CD4-positive, alpha-beta T cell treated with Interleukin-15 for 4 hours (primary cell): ENCODE measurements around the gene AMIGO2.

Experiments
- DNase-seq: peaks from one replicate; pipeline ENCODE4 v3.0.0-alpha.2; 2020; ENCODE audit warnings: low spot score

AMIGO2 gene

GRCh38 chr12:47033789-47034555, 45.8 kb downstream of the AMIGO2 start:
- DNase-seq, result no peak

- no peak for DNase-seq
Measured at GRCh38 chr12:47033081-47033480, 46.7 kb downstream of the AMIGO2 start.

- peak; percentile 67 for DNase-seq
Measured at GRCh38 chr12:47032644-47033043, 47.1 kb downstream of the AMIGO2 start.

GRCh38 chr12:47029903-47030302, 49.9 kb downstream of the AMIGO2 start:
- no peak for DNase-seq

DNA sequence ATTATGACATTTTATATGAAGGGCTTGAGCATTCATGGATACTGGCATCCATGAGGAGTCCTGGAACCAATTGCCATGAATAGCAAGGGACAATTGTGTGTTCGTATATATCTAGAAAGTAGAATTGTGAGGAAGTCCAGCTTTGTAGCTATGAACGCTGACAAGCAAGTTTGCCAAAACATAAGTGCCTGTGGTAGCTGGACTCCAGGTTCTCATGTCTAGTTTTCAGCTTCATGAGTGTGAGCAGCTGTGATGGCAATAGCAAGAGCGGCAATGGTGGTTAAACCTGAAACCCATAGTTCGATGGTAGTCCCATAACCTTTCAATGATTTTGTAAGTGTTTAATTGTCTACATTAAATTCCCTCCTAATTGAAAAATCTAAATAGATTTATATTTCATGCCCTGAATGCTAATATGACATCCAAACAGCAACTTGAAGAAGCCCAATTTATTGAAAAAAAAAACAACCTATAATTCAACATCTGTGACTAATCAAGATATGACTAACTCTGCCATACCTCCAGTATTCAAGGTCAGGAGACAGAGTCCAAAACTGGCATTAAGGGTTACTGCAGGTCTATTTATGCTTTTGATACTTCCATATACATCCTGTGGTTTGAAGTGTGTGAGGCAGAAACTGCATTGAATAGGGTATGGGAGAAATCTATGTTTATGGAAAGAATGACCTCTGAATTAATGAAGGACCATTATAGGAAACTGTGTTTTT, 50.6 kb downstream of the AMIGO2 start:
- no peak for DNase-seq

- no peak for DNase-seq
Measured at GRCh38 chr12:47028186-47028585, 51.6 kb downstream of the AMIGO2 start.
